ENCODE measurements around the gene CSPG5. TPM values are rescaled to one million over a fixed set of nuclear protein-coding genes. Genes with fewer than 3 reads are reported as not detected.

Gene CSPG5
- total RNA-seq (under 1 TPM in 1 of 2 experiments, not detected in 1; 0.39 TPM), total RNA-seq (0 to 3.3 (median 0.58) reads per million in 172 experiments)
- 0.05 TPM for polyA plus RNA-seq (2013, experiment 1 of 2)
- polyA plus RNA-seq (2013, experiment 2 of 2) = 0.08 TPM

- H3K4me3 ChIP-seq (ENCODE audit: low read length) = peak within 1 kb of the TSS; percentile 37
Measured at GRCh38 chr3:47578691-47579632, at the start of gene CSPG5. Gene CSPG5, minus strand, starts transcription at chr3:47578865. Its CDS starts 172 bp downstream, at chr3:47578693.

GRCh38 chr3:47628426-47628825, 49.8 kb upstream of the CSPG5 start:
- H3K4me1 Mint-ChIP-seq (ENCODE audit: low read depth) = no peaks in the 10 kb centered on the region
- intact Hi-C loops (cut with DNase I, micrococcal nuclease) = no loop called here
- Histone ChIP-seq H3K27me3 (ENCODE audit: control insufficient read depth in 1 of 2, insufficient read depth in 2 of 2, low read length in 2 of 2) (no peaks in the 10 kb centered on the region), H3K27ac (ENCODE audit: low read depth in 1 of 2, low read length in 2 of 2) (no peak overlapping the region), H3K9me3 (ENCODE audit: control insufficient read depth in 1 of 2, insufficient read depth in 1 of 2, low read length in 2 of 2) (no peaks in the 10 kb centered on the region), H3K4me1 (ENCODE audit: insufficient read depth, low read length) (no peaks in the 10 kb centered on the region), H3K36me3 (ENCODE audit: insufficient read depth, low read length) (peaks cover 61% of the 10 kb centered on the region), H3K4me3 (ENCODE audit: low read length) (no peak overlapping the region)
- no peaks in the 10 kb centered on the region for H3K9me3 Mint-ChIP-seq
- ATAC-seq (ENCODE audit: poor library complexity) (no peak), DNase-seq (no peak)
- no peak overlapping the region for H3K27ac Mint-ChIP-seq
- H3K36me3 Mint-ChIP-seq (ENCODE audit: low read depth) = peaks cover 83% of the 10 kb centered on the region
- CTCF ChIA-PET = interaction anchor here (0.7 kb wide), 1 partner anchor 103 kb away, joined by 5 read pairs; no protein-coding TSS in a partner anchor
- H3K27me3 Mint-ChIP-seq = no peaks in the 10 kb centered on the region
- H3K4me3 Mint-ChIP-seq = no peak overlapping the region
- POLR2A ChIA-PET = interaction anchor here (0.7 kb wide), 1 partner anchor 201 kb away, joined by 3 read pairs; no protein-coding TSS in a partner anchor
- TF ChIP-seq CTCF (IDR thresholded peaks at IDR 0.05) = no peak

More at GRCh38 chr3:47578691-47579632, at the start of gene CSPG5:
- H3K36me3 Mint-ChIP-seq (ENCODE audit: low read depth) = no peaks in the 10 kb centered on the region
- POLR2A ChIA-PET = no interaction called here
- H3K4me1 ChIP-seq (ENCODE audit: insufficient read depth, low read length) = peaks cover 17% of the 10 kb centered on the region
- H3K27me3 ChIP-seq (ENCODE audit: control insufficient read depth in 1 of 2, insufficient read depth in 2 of 2, low read length in 2 of 2) = peaks cover 19 to 21% of the 10 kb centered on the region in 2 experiments
- H3K4me3 Mint-ChIP-seq = peak within 1 kb of the TSS; percentile 81
- peak; percentile 54 for ATAC-seq (ENCODE audit: poor library complexity)
- intact Hi-C loops (cut with DNase I, micrococcal nuclease) = loop anchor here in 1 of 2 experiments (2.0 kb wide), 1 partner anchor 202 kb away; the partner anchor contains the start of gene SMARCC1
- no peak for TF ChIP-seq CTCF (IDR thresholded peaks at IDR 0.05)
- no peaks in the 10 kb centered on the region for H3K36me3 ChIP-seq (ENCODE audit: insufficient read depth, low read length)
- peaks cover 10% of the 10 kb centered on the region for H3K4me1 Mint-ChIP-seq (ENCODE audit: low read depth)
- peaks cover 0 to 9% of the 10 kb centered on the region in 2 experiments for H3K9me3 ChIP-seq (ENCODE audit: control insufficient read depth in 1 of 2, insufficient read depth in 1 of 2, low read length in 2 of 2)
- CTCF ChIA-PET = no interaction called here
- H3K27ac ChIP-seq (ENCODE audit: low read depth in 1 of 2, low read length in 2 of 2) = no peak within 1 kb of the TSS
- no peak within 1 kb of the TSS for H3K27ac Mint-ChIP-seq
- H3K9me3 Mint-ChIP-seq = no peaks in the 10 kb centered on the region
- H3K27me3 Mint-ChIP-seq = peaks cover 27% of the 10 kb centered on the region
- peak in 11 of 14 experiments; percentile 4 to 56 (median 16) for DNase-seq

GRCh38 chr3:47622671-47623461, 44.2 kb upstream of the CSPG5 start:
- Histone ChIP-seq H3K27me3 (ENCODE audit: control insufficient read depth in 1 of 2, insufficient read depth in 2 of 2, low read length in 2 of 2) (no peaks in the 10 kb centered on the region), H3K36me3 (ENCODE audit: insufficient read depth, low read length) (peaks cover 71% of the 10 kb centered on the region), H3K4me3 (ENCODE audit: low read length) (no peak overlapping the region), H3K27ac (ENCODE audit: low read depth in 1 of 2, low read length in 2 of 2) (no peak overlapping the region), H3K9me3 (ENCODE audit: control insufficient read depth in 1 of 2, insufficient read depth in 1 of 2, low read length in 2 of 2) (no peaks in the 10 kb centered on the region), H3K4me1 (ENCODE audit: insufficient read depth, low read length) (no peaks in the 10 kb centered on the region)
- ATAC-seq (ENCODE audit: poor library complexity) (no peak), DNase-seq (no peak)
- CTCF ChIA-PET = interaction anchor here (0.7 to 0.9 kb wide), 2 partner anchors 32 to 52 kb away, joined by 3 to 5 read pairs; no protein-coding TSS in a partner anchor
- Mint-ChIP-seq H3K9me3 (no peaks in the 10 kb centered on the region), H3K27ac (peak overlapping the region; percentile 72), H3K4me1 (ENCODE audit: low read depth) (no peaks in the 10 kb centered on the region), H3K27me3 (no peaks in the 10 kb centered on the region), H3K4me3 (no peak overlapping the region), H3K36me3 (ENCODE audit: low read depth) (peaks cover 78% of the 10 kb centered on the region)
- TF ChIP-seq CTCF (IDR thresholded peaks at IDR 0.05) = no peak
- POLR2A ChIA-PET = interaction anchor here (0.7 kb wide), 2 partner anchors 92 to 407 kb away, joined by 3 to 5 read pairs; no protein-coding TSS in a partner anchor
- intact Hi-C loops (cut with DNase I, micrococcal nuclease) = no loop called here

Measured in CD4-positive, alpha-beta T cell (primary cell).